Measurements from ENCODE around the gene SV2C.

DNA sequence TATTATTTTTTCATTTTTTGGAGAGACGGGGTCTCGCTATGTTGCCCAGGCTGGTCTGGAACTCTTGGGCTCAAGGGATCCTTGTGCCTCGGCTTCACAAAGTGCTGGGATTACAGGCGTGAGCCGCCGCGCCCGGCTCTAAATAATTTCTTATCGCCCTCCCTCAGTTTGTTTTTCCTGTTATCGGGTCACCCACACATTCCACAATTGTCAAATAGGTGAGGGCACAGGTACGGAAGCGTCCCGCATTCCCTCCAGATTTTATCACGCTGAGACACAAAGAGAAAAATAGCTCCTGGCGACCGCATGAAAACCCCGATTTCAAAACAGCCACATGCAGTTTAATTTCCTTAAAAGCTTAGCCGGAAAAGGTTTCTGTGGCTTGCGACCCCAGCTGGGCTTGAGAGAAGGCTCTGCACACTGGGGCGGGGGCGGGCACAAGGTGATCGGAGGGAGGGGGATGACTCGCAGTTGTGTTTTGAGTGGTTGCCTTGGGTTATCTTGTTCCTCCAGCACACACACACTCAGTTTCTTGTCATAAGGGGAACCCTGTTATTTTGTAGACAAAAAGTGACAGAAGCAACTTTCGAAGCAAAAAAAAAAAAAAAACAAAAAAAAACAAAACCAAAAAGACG is 319.2 kb downstream of the SV2C start:
- TF ChIP-seq, protein P1, sequence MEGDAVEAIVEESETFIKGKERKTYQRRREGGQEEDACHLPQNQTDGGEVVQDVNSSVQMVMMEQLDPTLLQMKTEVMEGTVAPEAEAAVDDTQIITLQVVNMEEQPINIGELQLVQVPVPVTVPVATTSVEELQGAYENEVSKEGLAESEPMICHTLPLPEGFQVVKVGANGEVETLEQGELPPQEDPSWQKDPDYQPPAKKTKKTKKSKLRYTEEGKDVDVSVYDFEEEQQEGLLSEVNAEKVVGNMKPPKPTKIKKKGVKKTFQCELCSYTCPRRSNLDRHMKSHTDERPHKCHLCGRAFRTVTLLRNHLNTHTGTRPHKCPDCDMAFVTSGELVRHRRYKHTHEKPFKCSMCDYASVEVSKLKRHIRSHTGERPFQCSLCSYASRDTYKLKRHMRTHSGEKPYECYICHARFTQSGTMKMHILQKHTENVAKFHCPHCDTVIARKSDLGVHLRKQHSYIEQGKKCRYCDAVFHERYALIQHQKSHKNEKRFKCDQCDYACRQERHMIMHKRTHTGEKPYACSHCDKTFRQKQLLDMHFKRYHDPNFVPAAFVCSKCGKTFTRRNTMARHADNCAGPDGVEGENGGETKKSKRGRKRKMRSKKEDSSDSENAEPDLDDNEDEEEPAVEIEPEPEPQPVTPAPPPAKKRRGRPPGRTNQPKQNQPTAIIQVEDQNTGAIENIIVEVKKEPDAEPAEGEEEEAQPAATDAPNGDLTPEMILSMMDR (IDR thresholded peaks at IDR 0.05) = no peak
- TF ChIP-seq POLR2AphosphoS5 (IDR thresholded peaks at IDR 0.05) (no peak), POLR2A (IDR thresholded peaks at IDR 0.05) (no peak)

Measured in sigmoid colon (tissue), 4 donors.